ENCODE measurements around the gene NXPE4.

The NXPE4 gene

GRCh38 chr11:114559425-114560310 lies 35.9 kb downstream of the NXPE4 start, which contains the start of gene NXPE1:
Gene NXPE1 (minus strand): TSS chr11:114559881. CDS start chr11:114551201, 8,680 bp downstream.
- DNase-seq: no peak

- DNase-seq: no peak
Observed at GRCh38 chr11:114556135-114556534, 39.5 kb downstream of the NXPE4 start.

- no peak for DNase-seq
Observed at GRCh38 chr11:114553642-114554041, 41.9 kb downstream of the NXPE4 start.

- no peak for DNase-seq
Observed at GRCh38 chr11:114551060-114551459, 44.5 kb downstream of the NXPE4 start.

- DNase-seq: no peak
Observed at GRCh38 chr11:114525682-114526081, 69.9 kb downstream of the NXPE4 start.

- no peak for DNase-seq
Observed at GRCh38 chr11:114524122-114524521, 71.5 kb downstream of the NXPE4 start.

GRCh38 chr11:114522818-114523217 lies 72.8 kb downstream of the NXPE4 start:
- DNase-seq: no peak

All from NCI-H146 (cell line).